Stimulated activated CD8-positive, alpha-beta memory T cell treated with anti-CD3 and anti-CD28 coated beads, Interleukin-12 subunit alpha, Interleukin-12 subunit beta, amount 100 ng/mL, for 4 hours (primary cell): Measurements from ENCODE around the gene RORB.

Experiments
- DNase-seq: peaks from one replicate; pipeline ENCODE4 v3.0.0-alpha.2; 2020; ENCODE audit warnings: low read depth

Gene RORB

GRCh38 chr9:74496819-74497747 is at the start of gene RORB:
TSS of gene RORB (plus strand) at chr9:74497335. CDS start at chr9:74497977, 642 bp downstream.
- DNase-seq: peak; percentile 17

- DNase-seq: no peak
Observed at GRCh38 chr9:74447451-74448193, 49.5 kb upstream of the RORB start.

GRCh38 chr9:74449060-74449459 is 48.1 kb upstream of the RORB start:
- no peak for DNase-seq

GRCh38 chr9:74458832-74459231 is 38.3 kb upstream of the RORB start:
- DNase-seq: no peak

- DNase-seq: no peak
Observed at GRCh38 chr9:74463825-74464224, 33.3 kb upstream of the RORB start.

GRCh38 chr9:74478606-74479005 is 18.5 kb upstream of the RORB start:
- no peak for DNase-seq

- DNase-seq: no peak
Observed at GRCh38 chr9:74479711-74480110, 17.4 kb upstream of the RORB start.

GRCh38 chr9:74487395-74487794 is 9.7 kb upstream of the RORB start:
- no peak for DNase-seq

- DNase-seq: no peak
Observed at GRCh38 chr9:74493512-74493911, 3.6 kb upstream of the RORB start.

GRCh38 chr9:74494490-74494889 is 2.6 kb upstream of the RORB start:
- no peak for DNase-seq

- no peak for DNase-seq
Observed at GRCh38 chr9:74496406-74496805, 729 bp upstream of the RORB start.

GRCh38 chr9:74497748-74498620 is 849 bp downstream of the RORB start:
- no peak for DNase-seq

- DNase-seq: no peak
Observed at GRCh38 chr9:74498621-74499095, 1.5 kb downstream of the RORB start.

- no peak for DNase-seq
Observed at GRCh38 chr9:74499111-74499601, 2.0 kb downstream of the RORB start.

- DNase-seq: no peak
Observed at GRCh38 chr9:74499770-74500583, 2.8 kb downstream of the RORB start.

- no peak for DNase-seq
Observed at GRCh38 chr9:74500584-74500924, 3.4 kb downstream of the RORB start.

- no peak for DNase-seq
Observed at GRCh38 chr9:74501570-74501969, 4.4 kb downstream of the RORB start.

GRCh38 chr9:74503219-74503618 is 6.1 kb downstream of the RORB start:
- no peak for DNase-seq

GRCh38 chr9:74503666-74504065 is 6.5 kb downstream of the RORB start:
- no peak for DNase-seq

- no peak for DNase-seq
Observed at GRCh38 chr9:74511333-74511732, 14.2 kb downstream of the RORB start.

GRCh38 chr9:74512416-74512815 is 15.3 kb downstream of the RORB start:
- DNase-seq: no peak
